NCI-H2081 (cell line): ENCODE results near the gene PUM1.

ENCODE experiments used
- DNase-seq, 2 experiments: peaks; one replicate each; lab custom pipeline; 2025; lab: John Stamatoyannopoulos, UW

The PUM1 gene

DNA sequence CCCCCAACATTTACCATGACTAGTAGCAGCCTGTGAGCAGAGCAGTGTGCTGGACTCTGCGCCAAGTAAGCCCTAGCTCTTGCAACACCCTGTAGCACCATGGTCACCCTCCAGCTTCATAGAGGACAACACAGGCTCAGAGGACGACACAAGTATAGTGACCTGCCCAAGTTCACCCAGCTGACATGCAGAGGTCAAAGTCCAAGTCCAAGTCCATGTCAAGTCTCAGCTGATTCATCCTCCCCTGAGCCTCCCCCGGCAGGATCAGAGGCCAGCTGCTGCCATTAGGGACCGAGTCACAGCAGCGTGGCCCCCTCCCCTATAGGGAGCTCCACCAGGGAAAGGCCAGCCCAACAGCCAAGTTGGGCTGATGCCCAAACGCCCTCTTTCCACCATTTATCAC, 172.8 kb downstream of the PUM1 start:
- DNase-seq = no peak

DNA sequence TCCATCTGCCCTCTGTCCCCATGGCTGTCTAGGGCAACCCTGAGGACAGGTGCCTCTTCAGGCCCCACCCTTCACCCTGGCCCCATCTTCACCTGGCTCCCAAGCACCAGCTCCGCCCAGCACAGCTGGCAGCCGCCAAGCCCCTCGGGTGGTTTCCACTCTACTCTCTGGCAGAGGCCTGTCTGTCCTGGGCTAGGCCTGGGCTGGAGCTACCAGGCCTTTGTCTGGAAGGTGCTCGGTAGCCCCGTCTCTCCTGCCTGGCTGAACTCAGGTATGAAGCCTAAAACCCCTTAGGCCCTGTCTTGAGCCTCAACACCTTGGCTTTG, 174.3 kb downstream of the PUM1 start:
- DNase-seq = no peak

DNA sequence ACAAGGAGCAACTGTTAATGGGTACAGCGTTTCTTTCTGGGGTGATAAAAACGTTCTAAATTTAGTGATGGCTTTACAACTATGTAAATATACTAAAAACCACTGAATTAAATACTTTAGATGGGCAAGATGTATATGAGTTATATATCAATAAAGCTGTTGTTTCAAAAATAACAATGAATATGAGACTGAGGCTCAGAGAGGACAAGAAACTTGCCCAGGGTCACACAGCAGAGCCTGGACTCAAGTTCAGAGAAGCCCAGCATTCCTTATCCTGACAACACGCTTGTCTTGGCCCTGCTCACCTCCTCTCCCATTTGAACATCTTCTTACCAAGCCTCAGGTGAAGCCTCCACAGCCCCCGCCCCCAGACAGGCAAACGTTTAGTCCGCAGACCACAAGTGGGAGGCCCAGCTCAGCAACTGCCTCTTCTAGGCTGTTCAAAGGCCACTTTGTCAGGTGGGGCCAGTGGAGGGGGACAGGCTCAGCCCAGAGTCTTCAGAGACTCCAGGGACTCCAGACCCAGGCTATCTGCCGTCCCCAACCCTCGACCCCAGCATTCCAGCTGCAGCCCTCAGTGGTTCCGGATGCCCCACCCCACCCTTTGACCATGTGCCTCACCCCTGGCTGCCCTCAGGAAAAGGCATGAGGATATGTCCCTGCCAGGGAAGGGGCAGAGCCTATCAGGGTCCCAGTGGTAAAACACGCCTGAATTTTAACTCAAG, 174.9 kb downstream of the PUM1 start:
- no peak for DNase-seq

DNA sequence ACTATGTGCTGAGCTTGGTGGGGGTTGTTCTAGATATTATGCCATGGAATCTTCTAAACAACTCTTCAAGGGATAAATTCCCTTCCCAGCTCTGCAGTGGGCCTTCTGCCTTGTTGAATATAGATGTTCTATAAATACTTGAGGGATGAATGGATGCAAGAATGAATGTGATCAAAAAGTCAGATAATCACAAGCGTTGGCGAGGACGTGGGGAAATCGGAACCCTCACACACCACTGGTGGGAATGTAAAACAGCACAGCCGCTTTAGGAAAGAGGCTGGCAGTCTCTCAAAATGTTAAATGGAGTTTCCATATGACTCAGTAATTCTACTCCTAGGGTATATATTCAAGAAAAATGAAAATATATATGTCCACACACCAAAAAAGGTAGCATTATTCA, 176.0 kb downstream of the PUM1 start:
- DNase-seq = no peak

DNA sequence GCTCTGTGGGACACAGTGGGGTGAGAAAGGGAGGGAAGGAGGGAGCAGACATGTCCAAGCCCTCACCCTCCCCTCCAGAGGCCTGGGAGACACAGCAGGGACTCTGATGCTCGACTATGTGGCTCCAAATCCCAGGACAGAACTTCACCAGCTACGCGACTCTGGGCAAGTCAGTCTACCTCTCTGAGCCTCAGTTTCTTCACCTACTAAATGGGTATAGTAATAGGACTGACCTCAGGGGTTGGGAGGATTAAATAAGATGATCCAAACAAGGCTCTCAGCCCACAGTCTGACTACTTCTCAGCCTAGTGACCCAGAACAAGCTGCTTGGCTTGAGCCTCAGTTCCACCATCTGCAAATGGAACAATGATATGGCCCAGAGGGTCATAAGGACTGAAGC, 176.5 kb downstream of the PUM1 start:
- DNase-seq = no peak

DNA sequence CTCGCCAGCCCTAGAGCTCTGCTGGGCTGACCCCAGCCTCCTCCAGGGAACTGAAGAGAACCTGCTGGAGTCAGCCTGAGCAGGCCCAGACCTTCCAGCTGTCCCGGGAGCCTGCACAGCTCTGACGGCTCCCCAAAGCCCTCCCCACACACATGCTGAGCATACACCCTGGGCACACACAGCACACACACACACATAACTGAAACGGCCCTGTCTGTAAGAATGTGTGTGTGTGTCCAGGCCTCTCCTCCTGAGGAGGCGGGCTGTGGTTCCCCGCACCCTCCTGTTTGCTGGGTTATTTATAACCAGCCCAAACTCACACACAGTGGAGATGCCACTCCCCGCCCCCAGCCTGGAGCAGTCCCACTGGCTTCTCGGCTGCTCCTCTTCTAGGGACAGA, 177.1 kb downstream of the PUM1 start:
- DNase-seq = no peak

DNA sequence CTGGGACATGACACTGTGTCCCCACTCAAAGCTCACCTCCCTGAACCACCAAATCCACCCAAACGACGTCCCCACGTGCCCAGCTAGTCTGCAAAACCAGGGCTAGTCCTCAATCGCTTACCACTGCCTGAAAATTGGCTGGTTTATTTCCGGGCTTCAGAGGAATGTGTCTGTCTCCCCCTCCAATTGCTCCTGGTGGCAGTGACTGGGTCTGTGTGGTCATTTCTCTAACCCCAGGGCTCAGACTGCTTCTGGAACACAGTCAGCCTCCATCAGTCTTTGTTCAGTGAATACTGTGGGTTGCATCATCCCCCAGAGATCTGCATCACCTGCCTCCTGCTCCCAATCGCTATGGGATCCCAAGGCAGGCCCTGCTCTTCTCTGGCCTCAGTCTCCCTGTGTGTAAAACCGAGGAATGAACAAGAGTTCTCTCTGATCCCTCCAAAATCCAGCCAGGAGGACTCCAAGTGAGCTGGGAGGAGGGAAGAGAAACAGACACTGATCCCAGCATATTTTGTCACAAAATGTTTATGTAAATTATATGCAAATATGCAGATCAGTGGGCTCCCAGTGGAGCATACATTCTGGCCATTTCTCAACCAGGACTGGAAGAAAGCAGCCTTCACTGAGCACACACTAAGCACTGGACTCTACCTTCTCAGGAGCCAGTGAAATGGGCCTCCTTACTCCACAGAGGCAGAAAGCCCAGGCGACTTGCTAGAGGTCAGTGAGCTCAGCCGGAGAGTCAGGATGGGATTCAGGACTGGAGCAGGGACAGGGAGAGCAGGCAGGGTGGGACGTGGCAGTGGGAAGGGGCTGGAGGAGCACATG, 177.8 kb downstream of the PUM1 start:
- no peak for DNase-seq

DNA sequence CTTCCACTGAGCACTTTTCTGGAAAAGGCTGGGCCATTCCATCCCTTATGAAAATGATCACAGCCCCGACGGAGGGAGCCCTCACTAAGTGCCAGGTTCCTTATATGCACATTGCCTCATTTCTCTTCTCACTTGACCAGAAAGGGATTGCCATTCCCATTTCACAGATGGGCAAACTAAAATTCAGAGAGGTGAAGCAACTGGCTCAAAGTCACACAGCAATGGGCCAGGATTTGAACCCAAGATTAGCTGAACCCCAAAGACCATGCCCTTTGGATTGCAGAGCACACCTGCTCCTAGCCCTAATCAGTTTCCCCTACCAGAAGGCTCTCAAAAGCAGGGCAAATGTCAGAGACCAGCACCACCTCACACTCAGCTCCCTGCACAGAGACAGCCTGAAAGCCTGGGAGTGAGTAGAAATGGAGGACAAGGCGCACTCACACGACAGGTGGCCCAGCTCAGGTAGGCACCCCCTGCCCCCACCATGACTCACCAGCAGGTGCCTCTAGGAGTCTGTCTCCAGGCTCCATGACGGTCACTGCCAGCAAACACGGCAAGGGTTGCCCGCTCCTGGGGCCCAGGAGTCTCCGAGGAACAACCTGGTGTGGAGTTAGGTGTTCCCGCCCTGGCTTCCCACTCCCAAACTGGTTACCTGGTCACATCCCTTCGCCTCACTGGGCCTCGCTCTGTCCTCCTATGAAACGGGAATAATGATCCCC, 178.6 kb downstream of the PUM1 start:
- DNase-seq = no peak

DNA sequence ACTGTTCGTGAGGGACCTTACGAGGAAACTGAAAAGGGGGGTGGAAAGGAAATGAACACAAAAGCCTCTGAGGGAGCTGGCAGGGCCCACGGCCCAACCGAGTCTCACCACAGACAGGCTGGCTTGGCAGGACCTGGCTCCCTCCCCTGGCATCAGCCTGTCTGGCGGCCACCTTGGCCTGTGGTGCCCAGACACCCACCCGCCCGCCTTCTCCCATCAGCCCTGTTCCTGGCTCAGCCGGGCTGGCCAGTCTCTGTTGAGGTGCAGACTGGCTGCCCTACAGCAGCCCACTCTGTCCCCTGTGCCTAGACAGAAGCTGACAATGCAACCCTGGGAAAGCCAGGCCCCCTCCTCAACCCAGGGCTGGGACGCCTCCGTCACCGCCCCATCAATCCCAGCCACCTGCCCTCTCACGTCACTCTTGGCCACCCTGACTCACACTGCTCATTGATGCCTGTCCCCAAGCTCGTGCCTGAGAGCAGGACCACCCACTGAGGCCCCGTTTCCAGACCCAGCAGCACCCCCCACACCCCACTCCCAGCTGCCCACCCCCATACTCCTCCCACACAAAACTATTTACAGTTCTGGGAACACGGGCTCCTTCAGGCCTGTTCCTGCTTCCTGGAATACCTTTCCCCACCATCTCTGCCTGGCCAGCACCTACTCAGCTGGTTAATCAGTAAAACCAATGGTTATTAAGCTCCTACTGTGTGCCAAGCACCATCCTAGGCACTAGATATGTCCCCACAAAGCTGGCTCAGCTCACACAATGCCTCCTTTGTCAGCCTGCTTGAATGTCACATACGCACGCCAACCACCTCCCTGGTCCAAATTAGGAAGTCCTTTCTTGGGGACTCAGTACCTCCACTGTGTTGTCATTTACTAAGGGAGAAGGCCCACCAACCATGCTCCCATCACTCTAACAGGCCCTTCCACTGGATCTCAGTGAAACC, 179.7 kb downstream of the PUM1 start:
- DNase-seq = no peak

DNA sequence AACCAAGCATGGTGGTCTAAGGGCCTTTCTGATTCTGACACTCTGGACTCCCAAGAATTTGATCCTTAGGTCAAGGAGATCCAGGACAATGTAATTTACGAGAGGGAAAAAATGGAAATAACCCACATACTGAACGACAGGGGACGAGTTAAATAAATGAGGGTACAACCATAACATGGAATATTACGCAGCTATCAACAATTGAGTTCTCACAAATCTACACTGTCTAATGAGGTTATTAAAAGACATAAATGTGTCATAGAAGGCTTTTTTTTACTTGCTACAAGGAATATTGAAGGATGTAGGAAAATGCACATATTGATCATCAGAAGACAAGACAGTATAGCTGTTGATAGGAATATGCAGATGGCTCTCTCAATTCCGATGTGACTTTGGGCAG, 180.8 kb downstream of the PUM1 start:
- no peak for DNase-seq

DNA sequence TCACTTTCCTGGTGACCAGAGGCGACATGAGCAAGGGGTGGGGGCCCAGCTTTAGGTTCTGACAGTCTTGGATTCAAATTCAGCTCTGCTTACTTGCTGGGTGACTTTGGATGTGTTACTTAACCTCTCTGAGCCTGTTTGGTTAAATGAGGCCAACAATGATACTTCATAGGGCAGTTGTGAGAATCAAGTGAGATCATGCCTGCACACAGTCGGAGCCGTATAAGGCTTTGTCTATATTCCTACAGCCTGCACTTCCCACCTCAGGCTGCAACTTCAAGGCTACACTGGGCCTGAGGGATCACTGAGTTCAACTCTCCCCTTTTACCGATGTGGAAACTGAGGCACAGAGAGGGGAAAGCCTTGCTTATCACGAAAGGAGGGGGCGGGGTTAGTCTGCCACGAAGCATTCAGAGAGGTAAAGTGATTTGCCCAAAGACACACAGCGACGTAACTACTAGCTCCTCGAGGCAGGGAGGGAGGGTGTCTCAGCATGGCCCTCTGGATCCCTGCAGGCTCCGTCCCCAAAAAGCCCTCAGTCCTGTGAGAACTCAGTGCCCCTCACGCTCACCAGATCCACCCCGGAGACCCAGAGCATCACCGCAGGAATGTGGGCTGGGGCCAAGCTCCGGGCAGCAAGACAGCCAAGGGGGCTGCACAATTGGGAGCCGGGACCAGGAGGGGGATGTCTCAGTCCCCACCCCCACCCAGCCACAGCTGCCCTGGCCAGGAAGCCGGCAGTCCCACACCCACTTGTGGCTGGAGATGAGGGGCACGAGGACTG, 181.9 kb downstream of the PUM1 start:
- DNase-seq = no peak

DNA sequence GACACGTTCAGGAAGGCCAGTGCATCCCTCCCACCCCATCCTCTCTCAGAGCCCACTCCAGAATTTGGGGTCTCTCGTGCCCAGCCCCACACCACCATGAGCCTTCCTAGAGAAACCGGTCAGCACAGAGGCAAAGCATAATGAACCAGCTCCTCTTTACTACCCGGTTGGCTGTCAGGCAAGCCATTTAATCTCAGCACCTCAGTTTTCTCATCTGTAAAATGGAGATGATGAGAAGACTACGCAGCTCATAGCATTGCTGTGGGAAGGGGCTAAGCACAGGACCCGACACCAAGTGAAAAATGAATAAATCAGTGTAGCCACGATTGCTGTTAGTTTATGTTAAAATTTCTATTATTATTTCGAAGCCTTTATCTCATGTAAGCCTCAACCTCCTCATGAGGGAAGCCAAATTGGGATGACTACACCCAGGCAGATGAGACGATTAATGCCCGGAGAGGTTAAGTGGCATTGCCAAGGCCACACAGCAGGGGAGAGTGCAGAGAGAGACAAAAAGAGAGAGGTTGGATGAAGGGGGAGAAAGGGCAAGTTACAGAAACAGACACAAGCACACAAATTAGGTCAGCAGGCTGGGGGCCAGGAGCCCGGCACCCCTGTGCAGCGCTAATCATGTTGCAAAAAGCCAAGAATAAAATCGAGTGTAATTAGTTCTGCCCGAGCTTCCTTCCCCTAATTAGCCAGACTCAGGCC, 182.7 kb downstream of the PUM1 start:
- DNase-seq = no peak
